Calu3 (cell line): ENCODE results near the gene IL25. TPM values are rescaled to one million over a fixed set of nuclear protein-coding genes. Genes with fewer than 3 reads are reported as not detected.
"Not testable (repeated sequence)": the region's sequence is repeated elsewhere in the genome, so short reads cannot be mapped to it uniquely, and the experiment has no call there.

Source experiments
- BruUV-seq: library from RNA; stranded (reverse); fragments of 400-500 nt; replicated peaks from 2 replicates; lab custom pipeline; 2021; lab: Mats Ljungman, UMichigan
- CTCF ChIA-PET: fragments of 300-600 bp; sonication (Branson Sonifier 250); formaldehyde crosslinking; loops from one replicate; lab custom pipeline; 2022; ENCODE audit warnings: antibody characterized with exemption; lab: Charles Lee
- DNase-seq: peaks from one replicate; pipeline ENCODE4 v3.0.0; 2022
- H3K27ac Mint-ChIP-seq: one replicate; pipeline ENCODE4 v1.8.0; 2022; ENCODE audit warnings: mixed read lengths; ENCODE audit not compliant: unreplicated experiment
- H3K27me3 Mint-ChIP-seq: one replicate; pipeline ENCODE4 v1.8.0; 2022; ENCODE audit warnings: mixed read lengths; ENCODE audit not compliant: unreplicated experiment
- H3K36me3 Mint-ChIP-seq: one replicate; pipeline ENCODE4 v1.8.0; 2022; ENCODE audit warnings: mild to moderate bottlenecking, moderate library complexity, mixed read lengths; ENCODE audit not compliant: insufficient read depth, unreplicated experiment
- H3K4me1 Mint-ChIP-seq: one replicate; pipeline ENCODE4 v1.8.0; 2022; ENCODE audit warnings: mild to moderate bottlenecking, low read depth, mixed read lengths; ENCODE audit not compliant: unreplicated experiment
- H3K4me3 Mint-ChIP-seq: one replicate; pipeline ENCODE4 v1.8.0; 2022; ENCODE audit warnings: mild to moderate bottlenecking, low read depth, moderate library complexity, mixed read lengths; ENCODE audit not compliant: unreplicated experiment
- H3K9me3 Mint-ChIP-seq: one replicate; pipeline ENCODE4 v1.8.0; 2022; ENCODE audit warnings: low read depth, mixed read lengths; ENCODE audit not compliant: unreplicated experiment
- intact Hi-C: fragments of 100-400 bp; cut with micrococcal nuclease; formaldehyde crosslinking; loops from one replicate; pipeline ENCODE4 v1.10.0; 2022; ENCODE audit not compliant: unreplicated experiment
- microRNA-seq: library from miRNA; unstranded; fragments of <30 nt; microRNA quantifications from one replicate; pipeline ENCODE4 v1.2.0, GENCODE V29; 2022
- total RNA-seq: library from RNA; stranded (reverse); gene quantifications from 2 replicates; pipeline ENCODE4 v1.2.3, GENCODE V29; 2022
- TF ChIP-seq, protein P1 (sequence below): fragments of 200-600 bp; IDR thresholded peaks from one replicate; pipeline ENCODE4 v1.8.0; 2022; ENCODE audit warnings: antibody characterized with exemption; ENCODE audit not compliant: unreplicated experiment

Gene IL25
- total RNA-seq, 1 experiment from 2014 or later: not detected

DNA sequence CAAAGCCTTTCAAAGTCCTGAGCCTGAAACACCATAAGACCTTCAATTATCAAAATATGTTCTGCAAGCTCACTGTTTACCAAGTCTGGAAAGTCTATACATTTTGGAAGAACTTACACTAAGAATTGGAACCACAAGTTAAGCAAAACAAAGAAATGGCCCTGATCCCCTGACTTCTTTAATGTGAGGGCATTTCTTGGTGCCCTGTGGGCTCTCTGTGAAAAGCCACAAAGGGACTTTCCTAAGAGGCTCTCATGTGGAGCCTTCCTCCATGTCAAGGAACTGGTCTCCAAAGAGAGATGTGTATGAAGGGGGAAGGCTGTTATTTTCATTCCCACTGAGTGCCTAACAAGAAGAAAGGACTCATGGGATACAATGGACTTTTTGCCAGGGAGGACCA lies 49.0 kb downstream of the IL25 start:
- intact Hi-C loops: no loop called here
- CTCF ChIA-PET: no interaction called here
- H3K4me1 Mint-ChIP-seq: no peaks in the 10 kb centered on the region
- no peak overlapping the region for H3K4me3 Mint-ChIP-seq
- TF ChIP-seq, protein P1, sequence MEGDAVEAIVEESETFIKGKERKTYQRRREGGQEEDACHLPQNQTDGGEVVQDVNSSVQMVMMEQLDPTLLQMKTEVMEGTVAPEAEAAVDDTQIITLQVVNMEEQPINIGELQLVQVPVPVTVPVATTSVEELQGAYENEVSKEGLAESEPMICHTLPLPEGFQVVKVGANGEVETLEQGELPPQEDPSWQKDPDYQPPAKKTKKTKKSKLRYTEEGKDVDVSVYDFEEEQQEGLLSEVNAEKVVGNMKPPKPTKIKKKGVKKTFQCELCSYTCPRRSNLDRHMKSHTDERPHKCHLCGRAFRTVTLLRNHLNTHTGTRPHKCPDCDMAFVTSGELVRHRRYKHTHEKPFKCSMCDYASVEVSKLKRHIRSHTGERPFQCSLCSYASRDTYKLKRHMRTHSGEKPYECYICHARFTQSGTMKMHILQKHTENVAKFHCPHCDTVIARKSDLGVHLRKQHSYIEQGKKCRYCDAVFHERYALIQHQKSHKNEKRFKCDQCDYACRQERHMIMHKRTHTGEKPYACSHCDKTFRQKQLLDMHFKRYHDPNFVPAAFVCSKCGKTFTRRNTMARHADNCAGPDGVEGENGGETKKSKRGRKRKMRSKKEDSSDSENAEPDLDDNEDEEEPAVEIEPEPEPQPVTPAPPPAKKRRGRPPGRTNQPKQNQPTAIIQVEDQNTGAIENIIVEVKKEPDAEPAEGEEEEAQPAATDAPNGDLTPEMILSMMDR: no peak
- no TSS peak for BruUV-seq
- H3K9me3 Mint-ChIP-seq: no peaks in the 10 kb centered on the region
- H3K36me3 Mint-ChIP-seq: no peaks in the 10 kb centered on the region
- DNase-seq: no peak
- H3K27ac Mint-ChIP-seq: no peak overlapping the region
- H3K27me3 Mint-ChIP-seq: peaks cover 55% of the 10 kb centered on the region

GRCh38 chr14:23423657-23424056 lies 51.0 kb downstream of the IL25 start:
- H3K27ac Mint-ChIP-seq: no peak overlapping the region
- no peaks in the 10 kb centered on the region for H3K4me1 Mint-ChIP-seq
- TF ChIP-seq, protein P1: no peak
- no peak for DNase-seq
- H3K9me3 Mint-ChIP-seq: no peaks in the 10 kb centered on the region
- no TSS peak for BruUV-seq
- no peaks in the 10 kb centered on the region for H3K36me3 Mint-ChIP-seq
- H3K27me3 Mint-ChIP-seq: peaks cover 34% of the 10 kb centered on the region
- H3K4me3 Mint-ChIP-seq: no peak overlapping the region
- intact Hi-C loops: no loop called here
- CTCF ChIA-PET: no interaction called here

DNA sequence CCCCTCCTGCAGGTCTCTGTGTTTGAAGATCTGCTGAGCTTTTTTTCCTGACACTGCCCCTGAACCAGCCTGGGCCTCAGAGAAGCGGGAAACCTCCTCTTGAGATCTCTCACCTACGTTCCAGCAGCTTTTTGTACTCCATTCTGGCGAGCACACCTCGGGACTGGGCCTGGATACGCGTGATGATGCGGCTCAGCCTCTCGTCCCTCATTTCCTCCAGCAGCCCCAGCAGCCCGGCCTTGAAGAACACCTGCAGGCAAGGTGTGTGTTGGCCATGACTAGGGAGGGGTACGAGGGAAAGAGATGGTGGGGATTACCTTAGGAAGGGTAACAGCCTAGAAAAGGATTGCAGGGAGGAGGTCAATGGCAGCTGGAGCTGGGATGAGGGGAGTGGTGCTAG lies 52.6 kb downstream of the IL25 start:
- no TSS peak for BruUV-seq
- no peaks in the 10 kb centered on the region for H3K36me3 Mint-ChIP-seq

GRCh38 chr14:23425798-23426197 lies 53.2 kb downstream of the IL25 start:
- intact Hi-C loops, H3K36me3 Mint-ChIP-seq, BruUV-seq, DNase-seq, H3K4me3 Mint-ChIP-seq, H3K4me1 Mint-ChIP-seq, H3K27ac Mint-ChIP-seq, H3K9me3 Mint-ChIP-seq: not testable (repeated sequence)
- peaks cover 26% of the 10 kb centered on the region for H3K27me3 Mint-ChIP-seq
- CTCF ChIA-PET: interaction anchor here (0.6 kb wide), 1 partner anchor 594 kb away, joined by 3 read pairs; no protein-coding TSS in a partner anchor

More for the DNA sequence above, 52.6 kb downstream of the IL25 start:
- TF ChIP-seq, protein P1: no peak
- no peak for DNase-seq
- CTCF ChIA-PET: no interaction called here
- Mint-ChIP-seq H3K4me1 (no peaks in the 10 kb centered on the region), H3K4me3 (no peak overlapping the region), H3K27me3 (peaks cover 26% of the 10 kb centered on the region), H3K9me3 (no peaks in the 10 kb centered on the region), H3K27ac (no peak overlapping the region)
- intact Hi-C loops: no loop called here

Small RNA genes within 50 kb of the gene (microRNA-seq; reads per million reads assigned to microRNA genes)
- gene MIR208A (3.5 reads per million, percentile 4 among the genes with 10 or more reads in this experiment), gene MIR208B (not detected)

Other genes starting within 250 kb of the IL25 start
- gene SLC7A8, start 189.1 kb upstream of the IL25 start, total RNA-seq: 0.29 TPM in 1 of 2 replicates, not detected in the other
- not detected in 2 replicates for gene RNF212B, start 134.9 kb upstream of the IL25 start, total RNA-seq
- gene HOMEZ, start 86.7 kb upstream of the IL25 start, total RNA-seq: 19.3 and 22.6 TPM in 2 replicates
- gene PPP1R3E, start 70.0 kb upstream of the IL25 start, total RNA-seq: 12.8 and 16.2 TPM in 2 replicates
- gene BCL2L2, start 66.0 kb upstream of the IL25 start, total RNA-seq: 19.0 and 21.3 TPM in 2 replicates
- gene PABPN1, start 51.4 kb upstream of the IL25 start, total RNA-seq: 173 and 181 TPM in 2 replicates
- 0.39 and 0.61 TPM in 2 replicates for gene SLC22A17, start 19.9 kb upstream of the IL25 start, total RNA-seq
- not detected in 2 replicates for gene EFS, start 7.6 kb upstream of the IL25 start, total RNA-seq
- gene CMTM5, start 4.2 kb downstream of the IL25 start, total RNA-seq: not detected in 2 replicates
- not detected in 2 replicates for gene MYH6, start 35.5 kb downstream of the IL25 start, total RNA-seq
- gene MYH7, start 62.9 kb downstream of the IL25 start, total RNA-seq: not detected in 2 replicates
- 42.2 and 52.0 TPM in 2 replicates for gene NGDN, start 96.9 kb downstream of the IL25 start, total RNA-seq
- gene ZFHX2, start 179.0 kb downstream of the IL25 start, total RNA-seq: 3.7 TPM in 2 replicates
- gene THTPA, start 183.5 kb downstream of the IL25 start, total RNA-seq: 15.4 and 18.3 TPM in 2 replicates
- 152 and 173 TPM in 2 replicates for gene AP1G2, start 195.0 kb downstream of the IL25 start, total RNA-seq
- not detected in 2 replicates for gene JPH4, start 206.0 kb downstream of the IL25 start, total RNA-seq